HepG2 (cell line): ENCODE measurements around the gene USP24. TPM values are rescaled to one million over a fixed set of nuclear protein-coding genes. Genes with fewer than 3 reads are reported as not detected.
A peak's percentile ranks its signal among the peaks of the same experiment; 100 is the strongest.

ENCODE experiments used
- FOSL2 ChIP-seq: sonication (generic); formaldehyde crosslinking; IDR thresholded peaks from 2 replicates; pipeline ENCODE4 v1.4.0; 2020; ENCODE audit warnings: missing genetic modification reagents
- FOXC1 ChIP-seq: sonication (generic); formaldehyde crosslinking; IDR thresholded peaks from 2 replicates; pipeline ENCODE4 v1.8.0; 2022; ENCODE audit warnings: mild to moderate bottlenecking, missing genetic modification reagents, borderline replicate concordance
- HDAC1 ChIP-seq: sonication (generic); formaldehyde crosslinking; IDR thresholded peaks from 2 replicates; pipeline ENCODE4 v1.5.1; 2020; ENCODE audit warnings: mild to moderate bottlenecking, missing genetic modification reagents
- KDM2A ChIP-seq: sonication (generic); formaldehyde crosslinking; IDR thresholded peaks from 2 replicates; pipeline ENCODE4 v1.4.0; 2020; ENCODE audit warnings: low read depth, missing genetic modification reagents, borderline replicate concordance
- KLF11 ChIP-seq: IDR thresholded peaks from 2 replicates; pipeline ENCODE4 v1.6.1; 2016; ENCODE audit warnings: missing compliant biosample characterization
- RORA ChIP-seq: sonication (generic); formaldehyde crosslinking; IDR thresholded peaks from 2 replicates; pipeline ENCODE4 v1.5.0; 2020; ENCODE audit warnings: mild to moderate bottlenecking, missing genetic modification reagents, moderate library complexity
- SNAI1 ChIP-seq: sonication (generic); formaldehyde crosslinking; IDR thresholded peaks from 2 replicates; pipeline ENCODE4 v1.5.0; 2020; ENCODE audit warnings: mild to moderate bottlenecking, missing genetic modification reagents, borderline replicate concordance
- ZNF382 ChIP-seq: sonication (generic); formaldehyde crosslinking; IDR thresholded peaks from 2 replicates; pipeline ENCODE4 v1.5.0; 2020; ENCODE audit warnings: missing genetic modification reagents, mild to moderate bottlenecking, borderline replicate concordance
- ZNF510 ChIP-seq: sonication (generic); formaldehyde crosslinking; IDR thresholded peaks from 2 replicates; pipeline ENCODE4 v1.4.0; 2020; ENCODE audit warnings: low read depth, mild to moderate bottlenecking, missing genetic modification reagents
- ZNF777 ChIP-seq: sonication (generic); formaldehyde crosslinking; IDR thresholded peaks from 2 replicates; pipeline ENCODE4 v1.4.0; 2020; ENCODE audit warnings: missing genetic modification reagents
- ZNF781 ChIP-seq: sonication (generic); formaldehyde crosslinking; IDR thresholded peaks from 2 replicates; pipeline ENCODE4 v1.5.1; 2020; ENCODE audit warnings: borderline replicate concordance, mild to moderate bottlenecking, missing genetic modification reagents; ENCODE audit errors: not compliant biosample characterization
- polyA plus RNA-seq, 8 experiments: library from polyadenylated mRNA; depleted of rRNA in 3 of 8; stranded (reverse) in 7 of 8; unstranded in 1 of 8; fragments of >200 nt; fragmentation: Illumina TruSeq in 4 of 8; extraction: Trizol in 4 of 8; gene quantifications; 2 replicates each; pipeline versions ENCODE4 v1.2.1 to v1.2.3, GENCODE V29; 2011 to 2016; ENCODE audit warnings: low read depth in 4 of 8, missing spikeins in 1 of 8, mixed read lengths in 1 of 8; ENCODE audit not compliant: insufficient read depth in 1 of 8
- total RNA-seq, 5 experiments: library from RNA; depleted of rRNA; stranded (reverse); fragments of >200 nt; fragmentation: Illumina TruSeq; extraction: Trizol; gene quantifications; 2 replicates each; pipeline ENCODE4 v1.2.3, GENCODE V29; 2016; ENCODE audit warnings: low read depth in 1 of 5
- TF ChIP-seq, protein P1 (sequence below): IDR thresholded peaks from 2 replicates; pipeline ENCODE4 v1.6.1; 2016; ENCODE audit warnings: missing genetic modification reagents, missing compliant biosample characterization
- TF ChIP-seq, protein P2 (sequence below): sonication (generic); formaldehyde crosslinking; IDR thresholded peaks from 2 replicates; pipeline ENCODE4 v1.4.0; 2020; ENCODE audit warnings: missing genetic modification reagents
- TF ChIP-seq, protein P3 (sequence below): fragments of 450-650 bp; IDR thresholded peaks from 2 replicates; pipeline ENCODE4 v1.6.1; 2017
- TF ChIP-seq, protein P4 (sequence below): IDR thresholded peaks from 2 replicates; pipeline ENCODE4 v1.6.1; 2018; ENCODE audit warnings: missing genetic modification reagents
- TF ChIP-seq, protein P5 (sequence below): sonication (generic); formaldehyde crosslinking; IDR thresholded peaks from 2 replicates; pipeline ENCODE4 v1.4.0; 2020; ENCODE audit warnings: mild to moderate bottlenecking, missing genetic modification reagents
- TF ChIP-seq, protein P6 (sequence below): sonication (generic); formaldehyde crosslinking; IDR thresholded peaks from 2 replicates; pipeline ENCODE4 v1.4.0; 2020; ENCODE audit warnings: missing genetic modification reagents, borderline replicate concordance

USP24 gene
- total and polyA plus RNA-seq, 2 of the 13 experiments (the other 11 are each of a cell fraction or from before 2014, with no cell fraction given) = 18.8 to 47.6 TPM

DNA sequence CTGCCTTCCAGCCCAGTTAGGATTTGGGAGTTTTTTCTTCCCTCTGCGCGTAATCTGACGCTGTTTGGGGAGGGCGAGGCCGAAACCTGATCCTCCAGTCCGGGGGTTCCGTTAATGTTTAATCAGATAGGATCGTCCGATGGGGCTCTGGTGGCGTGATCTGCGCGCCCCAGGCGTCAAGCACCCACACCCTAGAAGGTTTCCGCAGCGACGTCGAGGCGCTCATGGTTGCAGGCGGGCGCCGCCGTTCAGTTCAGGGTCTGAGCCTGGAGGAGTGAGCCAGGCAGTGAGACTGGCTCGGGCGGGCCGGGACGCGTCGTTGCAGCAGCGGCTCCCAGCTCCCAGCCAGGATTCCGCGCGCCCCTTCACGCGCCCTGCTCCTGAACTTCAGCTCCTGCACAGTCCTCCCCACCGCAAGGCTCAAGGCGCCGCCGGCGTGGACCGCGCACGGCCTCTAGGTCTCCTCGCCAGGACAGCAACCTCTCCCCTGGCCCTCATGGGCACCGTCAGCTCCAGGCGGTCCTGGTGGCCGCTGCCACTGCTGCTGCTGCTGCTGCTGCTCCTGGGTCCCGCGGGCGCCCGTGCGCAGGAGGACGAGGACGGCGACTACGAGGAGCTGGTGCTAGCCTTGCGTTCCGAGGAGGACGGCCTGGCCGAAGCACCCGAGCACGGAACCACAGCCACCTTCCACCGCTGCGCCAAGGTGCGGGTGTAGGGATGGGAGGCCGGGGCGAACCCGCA, 175.7 kb downstream of the USP24 start, which contains the start of gene PCSK9 (continued):
- TF ChIP-seq, protein P1, sequence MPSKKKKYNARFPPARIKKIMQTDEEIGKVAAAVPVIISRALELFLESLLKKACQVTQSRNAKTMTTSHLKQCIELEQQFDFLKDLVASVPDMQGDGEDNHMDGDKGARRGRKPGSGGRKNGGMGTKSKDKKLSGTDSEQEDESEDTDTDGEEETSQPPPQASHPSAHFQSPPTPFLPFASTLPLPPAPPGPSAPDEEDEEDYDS (CRISPR knock-in tag) = peak; percentile 84
- TF ChIP-seq, protein P2, sequence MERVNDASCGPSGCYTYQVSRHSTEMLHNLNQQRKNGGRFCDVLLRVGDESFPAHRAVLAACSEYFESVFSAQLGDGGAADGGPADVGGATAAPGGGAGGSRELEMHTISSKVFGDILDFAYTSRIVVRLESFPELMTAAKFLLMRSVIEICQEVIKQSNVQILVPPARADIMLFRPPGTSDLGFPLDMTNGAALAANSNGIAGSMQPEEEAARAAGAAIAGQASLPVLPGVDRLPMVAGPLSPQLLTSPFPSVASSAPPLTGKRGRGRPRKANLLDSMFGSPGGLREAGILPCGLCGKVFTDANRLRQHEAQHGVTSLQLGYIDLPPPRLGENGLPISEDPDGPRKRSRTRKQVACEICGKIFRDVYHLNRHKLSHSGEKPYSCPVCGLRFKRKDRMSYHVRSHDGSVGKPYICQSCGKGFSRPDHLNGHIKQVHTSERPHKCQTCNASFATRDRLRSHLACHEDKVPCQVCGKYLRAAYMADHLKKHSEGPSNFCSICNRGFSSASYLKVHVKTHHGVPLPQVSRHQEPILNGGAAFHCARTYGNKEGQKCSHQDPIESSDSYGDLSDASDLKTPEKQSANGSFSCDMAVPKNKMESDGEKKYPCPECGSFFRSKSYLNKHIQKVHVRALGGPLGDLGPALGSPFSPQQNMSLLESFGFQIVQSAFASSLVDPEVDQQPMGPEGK (CRISPR knock-in tag) = peak; percentile 79
- TF ChIP-seq, protein P3, sequence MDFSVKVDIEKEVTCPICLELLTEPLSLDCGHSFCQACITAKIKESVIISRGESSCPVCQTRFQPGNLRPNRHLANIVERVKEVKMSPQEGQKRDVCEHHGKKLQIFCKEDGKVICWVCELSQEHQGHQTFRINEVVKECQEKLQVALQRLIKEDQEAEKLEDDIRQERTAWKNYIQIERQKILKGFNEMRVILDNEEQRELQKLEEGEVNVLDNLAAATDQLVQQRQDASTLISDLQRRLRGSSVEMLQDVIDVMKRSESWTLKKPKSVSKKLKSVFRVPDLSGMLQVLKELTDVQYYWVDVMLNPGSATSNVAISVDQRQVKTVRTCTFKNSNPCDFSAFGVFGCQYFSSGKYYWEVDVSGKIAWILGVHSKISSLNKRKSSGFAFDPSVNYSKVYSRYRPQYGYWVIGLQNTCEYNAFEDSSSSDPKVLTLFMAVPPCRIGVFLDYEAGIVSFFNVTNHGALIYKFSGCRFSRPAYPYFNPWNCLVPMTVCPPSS = no peak
- TF ChIP-seq, protein P4, sequence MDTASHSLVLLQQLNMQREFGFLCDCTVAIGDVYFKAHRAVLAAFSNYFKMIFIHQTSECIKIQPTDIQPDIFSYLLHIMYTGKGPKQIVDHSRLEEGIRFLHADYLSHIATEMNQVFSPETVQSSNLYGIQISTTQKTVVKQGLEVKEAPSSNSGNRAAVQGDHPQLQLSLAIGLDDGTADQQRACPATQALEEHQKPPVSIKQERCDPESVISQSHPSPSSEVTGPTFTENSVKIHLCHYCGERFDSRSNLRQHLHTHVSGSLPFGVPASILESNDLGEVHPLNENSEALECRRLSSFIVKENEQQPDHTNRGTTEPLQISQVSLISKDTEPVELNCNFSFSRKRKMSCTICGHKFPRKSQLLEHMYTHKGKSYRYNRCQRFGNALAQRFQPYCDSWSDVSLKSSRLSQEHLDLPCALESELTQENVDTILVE (CRISPR knock-in tag) = 0 out of 2 replicates have a peak, but pooled peaks have one; percentile 53
- TF ChIP-seq ZNF510 (CRISPR knock-in tag) = 0 out of 2 replicates have a peak, but pooled peaks have one; percentile 89
- no peak; the same call in 1 of the 2 replicates for TF ChIP-seq KDM2A (CRISPR knock-in tag)
- no peak for TF ChIP-seq ZNF382 (CRISPR knock-in tag)
- peak; percentile 16; the same call in 1 of the 2 replicates for TF ChIP-seq FOSL2
- TF ChIP-seq KLF11 (CRISPR knock-in tag) = peak; percentile 78; the same call in 1 of the 2 replicates
- TF ChIP-seq, protein P5, sequence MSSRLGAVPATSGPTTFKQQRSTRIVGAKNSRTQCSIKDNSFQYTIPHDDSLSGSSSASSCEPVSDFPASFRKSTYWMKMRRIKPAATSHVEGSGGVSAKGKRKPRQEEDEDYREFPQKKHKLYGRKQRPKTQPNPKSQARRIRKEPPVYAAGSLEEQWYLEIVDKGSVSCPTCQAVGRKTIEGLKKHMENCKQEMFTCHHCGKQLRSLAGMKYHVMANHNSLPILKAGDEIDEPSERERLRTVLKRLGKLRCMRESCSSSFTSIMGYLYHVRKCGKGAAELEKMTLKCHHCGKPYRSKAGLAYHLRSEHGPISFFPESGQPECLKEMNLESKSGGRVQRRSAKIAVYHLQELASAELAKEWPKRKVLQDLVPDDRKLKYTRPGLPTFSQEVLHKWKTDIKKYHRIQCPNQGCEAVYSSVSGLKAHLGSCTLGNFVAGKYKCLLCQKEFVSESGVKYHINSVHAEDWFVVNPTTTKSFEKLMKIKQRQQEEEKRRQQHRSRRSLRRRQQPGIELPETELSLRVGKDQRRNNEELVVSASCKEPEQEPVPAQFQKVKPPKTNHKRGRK (CRISPR knock-in tag) = 0 out of 2 replicates have a peak, but pooled peaks have one; percentile 43
- TF ChIP-seq SNAI1 (CRISPR knock-in tag) = peak; percentile 92; the same call in 1 of the 2 replicates
- TF ChIP-seq RORA (CRISPR knock-in tag) = no peak
- TF ChIP-seq HDAC1 (CRISPR knock-in tag) = peak; percentile 85
- TF ChIP-seq, protein P6, sequence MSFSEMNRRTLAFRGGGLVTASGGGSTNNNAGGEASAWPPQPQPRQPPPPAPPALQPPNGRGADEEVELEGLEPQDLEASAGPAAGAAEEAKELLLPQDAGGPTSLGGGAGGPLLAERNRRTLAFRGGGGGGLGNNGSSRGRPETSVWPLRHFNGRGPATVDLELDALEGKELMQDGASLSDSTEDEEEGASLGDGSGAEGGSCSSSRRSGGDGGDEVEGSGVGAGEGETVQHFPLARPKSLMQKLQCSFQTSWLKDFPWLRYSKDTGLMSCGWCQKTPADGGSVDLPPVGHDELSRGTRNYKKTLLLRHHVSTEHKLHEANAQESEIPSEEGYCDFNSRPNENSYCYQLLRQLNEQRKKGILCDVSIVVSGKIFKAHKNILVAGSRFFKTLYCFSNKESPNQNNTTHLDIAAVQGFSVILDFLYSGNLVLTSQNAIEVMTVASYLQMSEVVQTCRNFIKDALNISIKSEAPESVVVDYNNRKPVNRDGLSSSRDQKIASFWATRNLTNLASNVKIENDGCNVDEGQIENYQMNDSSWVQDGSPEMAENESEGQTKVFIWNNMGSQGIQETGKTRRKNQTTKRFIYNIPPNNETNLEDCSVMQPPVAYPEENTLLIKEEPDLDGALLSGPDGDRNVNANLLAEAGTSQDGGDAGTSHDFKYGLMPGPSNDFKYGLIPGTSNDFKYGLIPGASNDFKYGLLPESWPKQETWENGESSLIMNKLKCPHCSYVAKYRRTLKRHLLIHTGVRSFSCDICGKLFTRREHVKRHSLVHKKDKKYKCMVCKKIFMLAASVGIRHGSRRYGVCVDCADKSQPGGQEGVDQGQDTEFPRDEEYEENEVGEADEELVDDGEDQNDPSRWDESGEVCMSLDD (CRISPR knock-in tag) = peak; percentile 81; the same call in 1 of the 2 replicates
- TF ChIP-seq ZNF777 (CRISPR knock-in tag) = peak; percentile 92
- peak; percentile 86; the same call in 1 of the 2 replicates for TF ChIP-seq FOXC1 (CRISPR knock-in tag)
- TF ChIP-seq ZNF781 (CRISPR knock-in tag) = peak; percentile 97
